Colonic mucosa (tissue), 4 donors: ENCODE results near the gene TKT. TPM values are rescaled to one million over a fixed set of nuclear protein-coding genes. Genes with fewer than 3 reads are reported as not detected.

Source experiments
- DNase-seq: peaks from one replicate; pipeline ENCODE4 v3.0.0-alpha.2; 2020
- H3K27ac ChIP-seq: fragments of 200-600 bp; one replicate; pipeline ENCODE4 v1.8.0; 2021
- H3K27me3 ChIP-seq: fragments of 200-600 bp; one replicate; pipeline ENCODE4 v1.8.0; 2021
- H3K36me3 ChIP-seq: fragments of 200-600 bp; one replicate; pipeline ENCODE4 v1.8.0; 2021
- H3K4me1 ChIP-seq: fragments of 200-600 bp; one replicate; pipeline ENCODE4 v1.8.0; 2021; ENCODE audit warnings: mild to moderate bottlenecking
- H3K4me3 ChIP-seq: fragments of 200-600 bp; one replicate; pipeline ENCODE4 v1.8.0; 2021
- H3K9ac ChIP-seq, 2 donors: one replicate each; pipeline ENCODE4 v1.7.0; 2013; ENCODE audit warnings: control low read depth in 2 of 2, low read depth in 2 of 2, low read length in 2 of 2
- H3K9me3 ChIP-seq: fragments of 200-600 bp; one replicate; pipeline ENCODE4 v1.8.0; 2021
- intact Hi-C: fragments of 100-400 bp; cut with DNase I; formaldehyde crosslinking; loops from one replicate; pipeline ENCODE4 v1.14.1; 2022
- total RNA-seq, 2 donors: library from RNA; stranded (reverse); fragmentation: NEBNext Ultra II Directional in 1 of 2; extraction: Animal tissue kit (Norgen Biotek cat#: 25700) in 1 of 2; gene quantifications; one replicate each; pipeline ENCODE4 v1.2.1, GENCODE V29; 2021
- TF ChIP-seq, protein P1 (sequence below): fragments of 200-600 bp; IDR thresholded peaks from one replicate; pipeline ENCODE4 v1.8.0; 2022; ENCODE audit warnings: antibody characterized with exemption, mild to moderate bottlenecking
- donor health status: healthy.
- donor health status: DM: no; HTN: no; CAD: no.
- donor health status: DM: no; HTN: no; CAD: no.

Gene TKT
- total RNA-seq, 2 donors from 2014 or later: 315 to 393 TPM

- Histone ChIP-seq H3K36me3 (peaks cover 8% of the 10 kb centered on the region), H3K27ac (no peak overlapping the region), H3K27me3 (no peaks in the 10 kb centered on the region), H3K4me3 (no peak overlapping the region), H3K9ac (no peak overlapping the region), H3K9me3 (no peaks in the 10 kb centered on the region), H3K4me1 (no peaks in the 10 kb centered on the region)
- intact Hi-C loops: no loop called here
- DNase-seq: no peak
- TF ChIP-seq, protein P1, sequence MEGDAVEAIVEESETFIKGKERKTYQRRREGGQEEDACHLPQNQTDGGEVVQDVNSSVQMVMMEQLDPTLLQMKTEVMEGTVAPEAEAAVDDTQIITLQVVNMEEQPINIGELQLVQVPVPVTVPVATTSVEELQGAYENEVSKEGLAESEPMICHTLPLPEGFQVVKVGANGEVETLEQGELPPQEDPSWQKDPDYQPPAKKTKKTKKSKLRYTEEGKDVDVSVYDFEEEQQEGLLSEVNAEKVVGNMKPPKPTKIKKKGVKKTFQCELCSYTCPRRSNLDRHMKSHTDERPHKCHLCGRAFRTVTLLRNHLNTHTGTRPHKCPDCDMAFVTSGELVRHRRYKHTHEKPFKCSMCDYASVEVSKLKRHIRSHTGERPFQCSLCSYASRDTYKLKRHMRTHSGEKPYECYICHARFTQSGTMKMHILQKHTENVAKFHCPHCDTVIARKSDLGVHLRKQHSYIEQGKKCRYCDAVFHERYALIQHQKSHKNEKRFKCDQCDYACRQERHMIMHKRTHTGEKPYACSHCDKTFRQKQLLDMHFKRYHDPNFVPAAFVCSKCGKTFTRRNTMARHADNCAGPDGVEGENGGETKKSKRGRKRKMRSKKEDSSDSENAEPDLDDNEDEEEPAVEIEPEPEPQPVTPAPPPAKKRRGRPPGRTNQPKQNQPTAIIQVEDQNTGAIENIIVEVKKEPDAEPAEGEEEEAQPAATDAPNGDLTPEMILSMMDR: no peak
Measured at GRCh38 chr3:53184701-53185100, 71.1 kb downstream of the TKT start.

DNA sequence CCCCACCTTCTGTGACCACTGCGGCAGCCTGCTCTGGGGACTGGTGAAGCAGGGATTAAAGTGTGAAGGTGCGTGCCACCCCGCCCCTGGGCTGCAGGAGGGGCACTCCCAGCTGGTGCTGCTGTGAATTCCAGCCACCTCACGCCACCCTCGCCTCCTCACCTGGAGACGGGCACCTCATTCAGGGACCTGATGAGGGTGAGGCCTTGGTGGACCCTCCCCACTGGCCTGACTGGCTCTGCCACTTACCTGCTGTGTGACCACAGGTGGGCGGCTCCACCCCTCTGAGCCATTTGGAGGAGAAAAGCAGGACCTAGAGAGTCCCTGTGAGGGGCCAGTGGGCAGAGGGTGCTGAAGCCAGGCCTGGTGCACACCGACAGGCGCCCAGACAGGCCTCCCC is 72.3 kb downstream of the TKT start:
- intact Hi-C loops: no loop called here

DNA sequence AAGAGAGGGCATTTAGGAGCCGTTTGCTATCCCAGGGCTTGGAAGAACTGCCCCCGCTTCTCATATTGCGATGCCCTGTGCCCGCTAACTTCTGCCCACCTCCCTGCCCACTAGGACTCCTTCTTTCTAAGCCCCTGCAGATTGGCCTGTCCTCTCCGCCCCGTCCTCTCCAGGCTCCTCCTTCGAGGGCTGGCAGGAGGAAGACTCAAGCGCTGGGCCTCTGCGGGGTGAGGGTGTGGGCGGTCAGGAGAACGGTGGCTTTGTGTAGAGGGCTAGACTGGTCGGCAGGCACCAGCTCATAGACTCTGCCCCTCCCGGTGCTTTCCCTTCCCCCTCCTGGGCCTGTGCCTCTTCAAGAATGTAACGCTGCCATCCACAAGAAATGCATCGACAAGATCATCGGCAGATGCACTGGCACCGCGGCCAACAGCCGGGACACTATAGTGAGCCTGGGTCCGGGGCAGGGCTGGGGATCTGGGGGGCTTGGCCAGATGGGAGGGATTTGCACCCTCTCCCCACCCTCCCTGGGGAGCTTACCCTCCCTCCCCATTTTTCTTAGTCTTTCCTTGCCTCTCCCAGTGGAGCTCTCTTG is 73.0 kb downstream of the TKT start:
- TF ChIP-seq, protein P1: no peak
- DNase-seq: no peak

More for the DNA sequence above, 72.3 kb downstream of the TKT start:
- no peaks in the 10 kb centered on the region for H3K27me3 ChIP-seq
- H3K4me1 ChIP-seq: no peaks in the 10 kb centered on the region
- TF ChIP-seq, protein P1: no peak
- H3K27ac ChIP-seq: no peak overlapping the region
- no peak overlapping the region for H3K4me3 ChIP-seq
- H3K36me3 ChIP-seq: peaks cover 8% of the 10 kb centered on the region
- DNase-seq: no peak
- H3K9me3 ChIP-seq: no peaks in the 10 kb centered on the region
- no peak overlapping the region for H3K9ac ChIP-seq

DNA sequence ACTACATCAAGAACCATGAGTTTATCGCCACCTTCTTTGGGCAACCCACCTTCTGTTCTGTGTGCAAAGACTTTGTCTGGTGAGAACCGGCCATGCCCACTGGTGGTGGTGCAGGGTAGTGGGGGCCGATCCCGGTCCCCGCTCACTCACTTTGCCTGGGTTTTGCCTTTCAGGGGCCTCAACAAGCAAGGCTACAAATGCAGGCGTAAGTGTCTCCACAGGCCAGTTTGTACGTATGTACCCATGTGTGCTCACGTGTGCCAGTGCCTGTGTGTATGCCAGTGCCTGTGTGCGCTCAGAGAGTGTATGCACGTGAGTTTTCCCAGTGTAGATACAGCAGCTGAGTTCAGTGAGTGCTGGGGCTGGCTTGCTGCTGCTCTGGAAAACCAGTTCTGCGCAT is 74.3 kb downstream of the TKT start:
- intact Hi-C loops: no loop called here
- TF ChIP-seq, protein P1: no peak
- no peak overlapping the region for H3K27ac ChIP-seq
- no peaks in the 10 kb centered on the region for H3K9me3 ChIP-seq
- H3K9ac ChIP-seq: no peak overlapping the region
- H3K4me3 ChIP-seq: no peak overlapping the region
- H3K4me1 ChIP-seq: no peaks in the 10 kb centered on the region
- no peaks in the 10 kb centered on the region for H3K27me3 ChIP-seq
- DNase-seq: no peak
- H3K36me3 ChIP-seq: peaks cover 8% of the 10 kb centered on the region

More for the DNA sequence above, 73.0 kb downstream of the TKT start:
- no peak overlapping the region for H3K4me3 ChIP-seq
- H3K9me3 ChIP-seq: no peaks in the 10 kb centered on the region
- no peaks in the 10 kb centered on the region for H3K27me3 ChIP-seq
- peaks cover 8% of the 10 kb centered on the region for H3K36me3 ChIP-seq
- H3K4me1 ChIP-seq: no peaks in the 10 kb centered on the region
- intact Hi-C loops: no loop called here
- H3K27ac ChIP-seq: no peak overlapping the region
- H3K9ac ChIP-seq: no peak overlapping the region

DNA sequence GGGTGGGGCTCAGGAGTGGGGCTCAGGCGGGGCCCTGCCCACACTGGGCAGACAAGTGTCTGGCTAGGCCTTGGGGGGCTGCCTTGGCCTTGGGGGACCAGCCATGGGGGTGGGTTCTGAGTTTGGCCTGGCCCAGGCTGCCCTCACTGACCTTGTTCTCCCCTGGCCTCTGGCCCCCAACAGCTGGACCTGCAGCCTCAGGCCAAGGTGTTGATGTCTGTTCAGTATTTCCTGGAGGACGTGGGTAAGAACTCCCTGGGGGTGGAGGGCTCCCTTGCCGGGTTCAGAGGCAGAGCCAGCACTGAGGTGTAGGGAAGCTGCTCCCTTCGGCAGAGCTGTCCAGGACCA is 74.8 kb downstream of the TKT start:
- Histone ChIP-seq H3K27me3 (no peaks in the 10 kb centered on the region), H3K36me3 (peaks cover 8% of the 10 kb centered on the region), H3K4me3 (no peak overlapping the region), H3K9me3 (no peaks in the 10 kb centered on the region), H3K27ac (no peak overlapping the region), H3K9ac (no peak overlapping the region), H3K4me1 (no peaks in the 10 kb centered on the region)
- DNase-seq: no peak
- TF ChIP-seq, protein P1: no peak
- intact Hi-C loops: no loop called here
